GM12872 (cell line): ENCODE measurements around the gene MRPL27.

ENCODE experiments used
- CTCF ChIP-seq: IDR thresholded peaks from 3 replicates; pipeline ENCODE4 v1.5.1; 2011; ENCODE audit warnings: low read depth, mild to moderate bottlenecking, low read length, moderate library complexity; ENCODE audit not compliant: insufficient read depth

MRPL27 gene

GRCh38 chr17:50355336-50355700 is 17.7 kb downstream of the MRPL27 start:
- no peak for TF ChIP-seq CTCF

- no peak for TF ChIP-seq CTCF
Measured at GRCh38 chr17:50354776-50355175, 18.2 kb downstream of the MRPL27 start.

GRCh38 chr17:50354198-50354597 is 18.8 kb downstream of the MRPL27 start:
- TF ChIP-seq CTCF = no peak

- no peak for TF ChIP-seq CTCF
Measured at GRCh38 chr17:50353600-50354195, 19.3 kb downstream of the MRPL27 start.

GRCh38 chr17:50352693-50353599 is 20.0 kb downstream of the MRPL27 start:
- no peak for TF ChIP-seq CTCF

- no peak for TF ChIP-seq CTCF
Measured at GRCh38 chr17:50352072-50352692, 20.8 kb downstream of the MRPL27 start.

- TF ChIP-seq CTCF = no peak
Measured at GRCh38 chr17:50350733-50351132, 22.3 kb downstream of the MRPL27 start.
